HG03378 (cell line): ENCODE measurements around the gene TAGLN2.

ENCODE experiments used
- ATAC-seq: cut with Tn5 transposase; IDR thresholded peaks from one replicate; pipeline ENCODE4 v1.9.1; 2021; ENCODE audit warnings: mild to moderate bottlenecking, moderate library complexity; ENCODE audit not compliant: unreplicated experiment

Gene TAGLN2

GRCh38 chr1:159949981-159950381 is 24.7 kb upstream of the TAGLN2 start:
- no peak for ATAC-seq

GRCh38 chr1:159949123-159949522 is 23.8 kb upstream of the TAGLN2 start:
- ATAC-seq = no peak

- no peak for ATAC-seq
Measured at GRCh38 chr1:159947942-159948341, 22.6 kb upstream of the TAGLN2 start.

GRCh38 chr1:159946242-159947187 is 21.2 kb upstream of the TAGLN2 start:
- ATAC-seq = no peak

- no peak for ATAC-seq
Measured at GRCh38 chr1:159945483-159946241, 20.4 kb upstream of the TAGLN2 start, which contains the start of gene IGSF9. Gene IGSF9 (minus strand): TSS chr1:159945613. CDS start chr1:159943454, 2,159 bp downstream.

GRCh38 chr1:159944623-159945455 is 19.5 kb upstream of the TAGLN2 start:
- ATAC-seq = no peak

- ATAC-seq = no peak
Measured at GRCh38 chr1:159943908-159944622, 18.8 kb upstream of the TAGLN2 start.

GRCh38 chr1:159943278-159943640 is 18.0 kb upstream of the TAGLN2 start:
- ATAC-seq = no peak

- no peak for ATAC-seq
Measured at GRCh38 chr1:159942632-159943277, 17.4 kb upstream of the TAGLN2 start.

- ATAC-seq = no peak
Measured at GRCh38 chr1:159941591-159942560, 16.6 kb upstream of the TAGLN2 start.

GRCh38 chr1:159941141-159941540 is 15.8 kb upstream of the TAGLN2 start:
- ATAC-seq = no peak

- ATAC-seq = no peak
Measured at GRCh38 chr1:159940006-159940620, 14.8 kb upstream of the TAGLN2 start.

GRCh38 chr1:159939678-159940002 is 14.3 kb upstream of the TAGLN2 start:
- ATAC-seq = no peak

- ATAC-seq = no peak
Measured at GRCh38 chr1:159938905-159939677, 13.8 kb upstream of the TAGLN2 start.

- ATAC-seq = no peak
Measured at GRCh38 chr1:159938211-159938852, 13.0 kb upstream of the TAGLN2 start.

- ATAC-seq = no peak
Measured at GRCh38 chr1:159937054-159937750, 11.9 kb upstream of the TAGLN2 start.
